ENCODE measurements around the gene TAF11L9.
"Not testable (repeated sequence)": the region's sequence is repeated elsewhere in the genome, so short reads cannot be mapped to it uniquely, and the experiment has no call there.

TAF11L9 gene
- total RNA-seq = 0 reads per million in 2 donors

- DNase-seq = not testable (repeated sequence)
These were observed at the start of gene TAF11L9 for GRCh38 chr5:17594255-17594654. TSS of gene TAF11L9 (minus strand) at chr5:17594394.

- DNase-seq = no peak
These were observed 40.0 kb upstream of the TAF11L9 start, which contains the start of gene TAF11L14 for GRCh38 chr5:17634160-17634559. TSS of gene TAF11L14 (plus strand) at chr5:17634460.

- DNase-seq = not testable (repeated sequence)
These were observed 37.6 kb upstream of the TAF11L9 start, which contains the start of gene TAF11L13 for GRCh38 chr5:17631788-17632187. TSS of gene TAF11L13 (plus strand) at chr5:17632088.

- no peak for DNase-seq
These were observed 31.5 kb upstream of the TAF11L9 start for GRCh38 chr5:17625686-17626085.

- no peak for DNase-seq
These were observed 26.4 kb upstream of the TAF11L9 start for GRCh38 chr5:17620627-17621026.

- no peak for DNase-seq
These were observed 25.2 kb upstream of the TAF11L9 start for GRCh38 chr5:17619354-17619753.

GRCh38 chr5:17614872-17615605 lies 20.8 kb upstream of the TAF11L9 start:
- DNase-seq = no peak

- not testable (repeated sequence) for DNase-seq
These were observed 15.9 kb upstream of the TAF11L9 start, which contains the start of gene TAF11L12 for GRCh38 chr5:17610092-17610491. TSS of gene TAF11L12 (plus strand) at chr5:17610392.

- DNase-seq = not testable (repeated sequence)
These were observed 13.3 kb upstream of the TAF11L9 start for GRCh38 chr5:17607461-17607860.

- DNase-seq = no peak
These were observed 10.8 kb upstream of the TAF11L9 start for GRCh38 chr5:17604951-17605350.

- not testable (repeated sequence) for DNase-seq
These were observed 9.7 kb upstream of the TAF11L9 start, which contains the start of gene TAF11L11 for GRCh38 chr5:17603880-17604279. TSS of gene TAF11L11 (plus strand) at chr5:17604183.

- not testable (repeated sequence) for DNase-seq
These were observed 3.5 kb upstream of the TAF11L9 start, which contains the start of gene TAF11L10 for GRCh38 chr5:17597728-17598127. TSS of gene TAF11L10 (minus strand) at chr5:17597828.

GRCh38 chr5:17590860-17591259 lies 3.3 kb downstream of the TAF11L9 start, which contains the start of gene TAF11L8:
TSS of gene TAF11L8 (minus strand) at chr5:17590960.
- DNase-seq = not testable (repeated sequence)

GRCh38 chr5:17585658-17586057 lies 8.5 kb downstream of the TAF11L9 start, which contains the start of gene TAF11L7:
TSS of gene TAF11L7 (minus strand) at chr5:17585758.
- not testable (repeated sequence) for DNase-seq
